WERI-Rb-1 (cell line): ENCODE measurements around the gene DACT1.

Experiments
- DNase-seq: peaks from one replicate; pipeline ENCODE4 v3.0.0-alpha.2; 2020
- H3K27ac ChIP-seq: fragments of 250-450 bp; sonication (Bioruptor Pico); 2 replicates; pipeline ENCODE4 v1.5.1; 2020; ENCODE audit warnings: mild to moderate bottlenecking, moderate library complexity
- H3K27me3 ChIP-seq: fragments of 250-450 bp; sonication (Bioruptor Pico); 2 replicates; pipeline ENCODE4 v1.5.1; 2021; ENCODE audit warnings: mild to moderate bottlenecking, low read depth, moderate library complexity; ENCODE audit not compliant: insufficient read depth, severe bottlenecking
- H3K36me3 ChIP-seq: fragments of 250-450 bp; sonication (Bioruptor Pico); 2 replicates; pipeline ENCODE4 v1.5.1; 2020; ENCODE audit warnings: mild to moderate bottlenecking, moderate library complexity
- H3K4me3 ChIP-seq: 2 replicates; pipeline ENCODE4 v1.5.1; 2011; ENCODE audit warnings: low read depth, mild to moderate bottlenecking, control low read depth, low read length
- H3K9me3 ChIP-seq: fragments of 250-450 bp; sonication (Bioruptor Pico); 2 replicates; pipeline ENCODE4 v1.5.1; 2021; ENCODE audit warnings: mild to moderate bottlenecking, moderate library complexity; ENCODE audit not compliant: severe bottlenecking
- TF ChIP-seq, protein P1 (sequence below): IDR thresholded peaks from 2 replicates; pipeline ENCODE4 v1.5.1; 2011; ENCODE audit warnings: low read depth, mild to moderate bottlenecking, control low read depth, inconsistent platforms, low read length

The DACT1 gene

DNA sequence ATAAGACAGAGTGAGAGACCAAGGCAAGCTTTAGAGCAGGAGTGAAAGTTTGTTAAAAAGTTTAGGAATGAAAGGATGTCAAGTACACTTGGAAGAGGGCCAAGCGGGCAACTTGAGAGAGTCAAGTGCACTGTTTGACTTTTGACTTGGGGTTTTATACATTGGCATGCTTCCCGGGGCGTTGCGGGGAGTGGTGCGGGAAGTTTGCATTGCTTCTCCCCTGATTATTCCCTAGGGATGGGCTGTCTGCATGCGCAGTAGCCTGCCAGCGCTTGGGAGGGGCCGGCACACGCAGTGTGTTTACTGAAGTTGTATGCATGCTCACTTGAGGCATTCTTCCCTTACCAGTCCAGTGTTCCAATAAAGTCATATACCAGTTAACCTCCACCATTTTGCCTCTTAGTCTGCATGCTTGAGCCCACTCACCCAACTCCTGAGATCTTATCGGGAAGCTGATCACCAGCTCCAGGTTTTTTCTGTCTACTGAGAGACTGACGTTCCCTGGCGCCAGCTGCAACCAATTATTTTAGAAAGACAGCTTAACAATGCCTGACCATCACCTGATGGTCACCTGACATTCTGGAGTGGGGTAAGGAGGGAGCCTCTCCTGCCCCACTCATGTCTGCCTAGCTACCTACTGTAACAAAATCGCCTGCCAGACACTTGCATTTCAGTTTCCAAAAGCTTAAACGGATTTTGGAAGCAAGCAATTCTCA lies 53.2 kb downstream of the DACT1 start:
- H3K27me3 ChIP-seq: no peaks in the 10 kb centered on the region
- TF ChIP-seq, protein P1, sequence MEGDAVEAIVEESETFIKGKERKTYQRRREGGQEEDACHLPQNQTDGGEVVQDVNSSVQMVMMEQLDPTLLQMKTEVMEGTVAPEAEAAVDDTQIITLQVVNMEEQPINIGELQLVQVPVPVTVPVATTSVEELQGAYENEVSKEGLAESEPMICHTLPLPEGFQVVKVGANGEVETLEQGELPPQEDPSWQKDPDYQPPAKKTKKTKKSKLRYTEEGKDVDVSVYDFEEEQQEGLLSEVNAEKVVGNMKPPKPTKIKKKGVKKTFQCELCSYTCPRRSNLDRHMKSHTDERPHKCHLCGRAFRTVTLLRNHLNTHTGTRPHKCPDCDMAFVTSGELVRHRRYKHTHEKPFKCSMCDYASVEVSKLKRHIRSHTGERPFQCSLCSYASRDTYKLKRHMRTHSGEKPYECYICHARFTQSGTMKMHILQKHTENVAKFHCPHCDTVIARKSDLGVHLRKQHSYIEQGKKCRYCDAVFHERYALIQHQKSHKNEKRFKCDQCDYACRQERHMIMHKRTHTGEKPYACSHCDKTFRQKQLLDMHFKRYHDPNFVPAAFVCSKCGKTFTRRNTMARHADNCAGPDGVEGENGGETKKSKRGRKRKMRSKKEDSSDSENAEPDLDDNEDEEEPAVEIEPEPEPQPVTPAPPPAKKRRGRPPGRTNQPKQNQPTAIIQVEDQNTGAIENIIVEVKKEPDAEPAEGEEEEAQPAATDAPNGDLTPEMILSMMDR: no peak
- no peak for DNase-seq
- peaks cover 3% of the 10 kb centered on the region for H3K9me3 ChIP-seq
- no peak overlapping the region for H3K4me3 ChIP-seq
- no peaks in the 10 kb centered on the region for H3K36me3 ChIP-seq
- no peak overlapping the region for H3K27ac ChIP-seq

DNA sequence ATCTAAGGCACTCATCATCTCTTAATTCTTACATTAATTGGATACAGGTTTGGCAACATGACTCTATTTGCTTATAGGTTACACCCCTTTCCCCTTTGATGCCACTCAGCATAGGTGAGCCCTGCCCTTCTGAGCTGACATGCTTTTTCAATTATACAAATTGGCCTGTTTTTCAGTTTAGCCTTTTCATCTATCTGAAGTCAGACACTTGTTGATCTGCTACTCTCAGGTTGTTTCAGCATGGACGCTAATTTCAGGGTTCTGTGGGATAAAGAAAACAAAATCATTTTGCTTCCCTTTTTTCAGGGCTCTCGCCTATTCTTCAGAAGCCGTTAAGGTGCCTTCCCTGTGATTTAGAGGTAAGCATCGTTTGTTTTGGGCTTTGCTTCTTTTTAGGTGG lies 55.3 kb downstream of the DACT1 start:
- no peak overlapping the region for H3K4me3 ChIP-seq
- no peaks in the 10 kb centered on the region for H3K36me3 ChIP-seq
- no peak overlapping the region for H3K27ac ChIP-seq
- TF ChIP-seq, protein P1: no peak
- DNase-seq: no peak
- H3K27me3 ChIP-seq: no peaks in the 10 kb centered on the region
- peaks cover 3% of the 10 kb centered on the region for H3K9me3 ChIP-seq

DNA sequence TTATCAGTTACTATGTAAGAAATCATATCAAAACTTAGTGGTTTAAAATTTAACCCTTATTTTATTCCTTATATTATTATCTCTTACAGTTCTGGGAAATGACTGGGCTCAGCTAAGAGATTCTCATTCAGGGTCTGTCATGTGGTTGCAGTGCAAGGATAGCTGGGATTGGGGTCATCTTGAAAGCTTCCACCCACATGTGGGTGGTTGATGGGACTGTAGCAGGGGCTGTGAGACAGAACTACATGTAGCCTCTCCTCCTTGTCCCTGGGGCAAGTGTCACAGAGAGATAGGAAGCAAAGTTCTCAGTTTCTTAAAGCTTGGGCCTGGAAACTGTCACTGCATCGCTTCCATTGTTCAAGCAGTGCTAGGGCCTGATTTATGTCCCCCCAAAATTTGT lies 57.8 kb downstream of the DACT1 start:
- TF ChIP-seq, protein P1: no peak
- H3K36me3 ChIP-seq: no peaks in the 10 kb centered on the region
- no peaks in the 10 kb centered on the region for H3K27me3 ChIP-seq
- H3K9me3 ChIP-seq: no peaks in the 10 kb centered on the region
- H3K27ac ChIP-seq: no peak overlapping the region
- no peak for DNase-seq
- no peak overlapping the region for H3K4me3 ChIP-seq

DNA sequence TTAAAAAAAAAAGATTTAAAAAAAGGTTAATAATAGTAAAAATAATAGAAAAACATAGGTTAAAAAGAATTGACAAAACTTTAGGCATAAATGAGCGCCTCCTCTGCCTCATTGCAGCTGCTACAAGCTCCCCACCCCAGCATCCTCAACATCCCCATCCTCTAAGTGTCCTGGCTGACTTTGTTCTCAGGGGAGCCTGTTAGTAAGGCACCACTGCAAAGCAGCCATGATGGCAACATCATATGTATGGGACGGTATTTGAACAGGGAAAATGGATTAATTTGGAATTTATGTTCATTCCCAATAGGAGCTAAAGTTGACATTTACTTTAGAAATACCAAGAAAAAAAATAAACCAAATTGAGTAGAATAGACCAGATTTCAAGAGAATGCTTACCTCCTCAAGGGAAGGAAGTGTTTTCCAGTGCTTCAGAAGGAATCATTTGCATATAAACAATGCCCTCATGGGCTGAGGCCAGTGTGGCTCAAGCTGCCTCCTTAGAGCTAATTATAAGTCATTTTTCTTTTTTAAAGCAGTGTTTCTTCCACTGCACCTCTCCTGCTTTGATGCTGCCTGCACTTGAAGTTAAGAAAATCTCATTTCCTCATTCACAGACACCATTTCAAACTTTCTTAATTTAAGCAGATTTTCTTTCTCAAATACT lies 59.6 kb downstream of the DACT1 start:
- TF ChIP-seq, protein P1: no peak
- H3K27ac ChIP-seq: no peak overlapping the region
- DNase-seq: no peak

More for the DNA sequence above, 59.6 kb downstream of the DACT1 start:
- Histone ChIP-seq H3K36me3 (no peaks in the 10 kb centered on the region), H3K4me3 (no peak overlapping the region), H3K27me3 (no peaks in the 10 kb centered on the region), H3K9me3 (no peaks in the 10 kb centered on the region)
